GM10266 (cell line): ENCODE measurements around the gene CELSR1.

Experiments
- DNase-seq: peaks from one replicate; pipeline ENCODE4 v3.0.0; 2012; ENCODE audit errors: extremely low spot score
- TF ChIP-seq, protein P1 (sequence below): IDR thresholded peaks from 2 replicates; pipeline ENCODE4 v1.5.1; 2012; ENCODE audit warnings: mild to moderate bottlenecking, low read depth; ENCODE audit not compliant: control insufficient read depth, insufficient read depth; ENCODE audit errors: missing control alignments

Gene CELSR1

DNA sequence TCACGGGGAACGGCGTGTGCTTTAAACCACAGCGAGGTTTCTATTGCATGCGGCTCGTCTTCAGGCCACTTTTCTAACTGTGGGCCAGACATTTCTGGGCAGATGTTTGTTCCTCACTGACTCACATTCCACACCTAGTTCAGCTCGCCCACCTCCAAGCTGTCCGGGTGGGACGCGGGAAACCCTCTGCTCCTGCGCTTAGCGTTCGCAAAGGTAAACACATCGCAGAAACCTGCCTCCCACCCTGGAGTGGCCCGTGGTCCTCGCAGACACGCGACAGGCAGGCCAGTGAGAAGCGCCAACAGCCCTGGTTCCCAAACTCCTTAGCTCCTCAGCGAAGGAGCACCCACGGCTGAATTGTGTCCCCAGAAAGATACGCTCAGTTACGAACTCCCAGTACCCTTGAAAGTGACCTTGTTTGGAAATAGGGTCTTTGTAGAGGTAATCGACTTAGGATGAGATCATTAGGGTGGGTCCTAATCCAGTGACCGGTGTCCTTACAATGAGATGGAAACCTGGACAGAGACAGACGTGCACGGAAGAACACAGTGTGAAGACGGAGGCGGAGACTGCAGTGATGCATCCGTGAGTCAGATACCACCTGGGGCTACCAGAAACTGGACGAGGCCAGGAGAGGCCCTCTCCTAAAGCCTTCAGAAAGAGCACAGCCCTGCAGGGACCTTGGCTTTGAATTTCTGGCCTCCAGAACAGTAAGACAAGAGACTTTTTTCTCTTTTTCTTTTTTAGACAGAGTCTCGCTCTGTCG is 82.7 kb downstream of the CELSR1 start:
- no peak for DNase-seq
- TF ChIP-seq, protein P1, sequence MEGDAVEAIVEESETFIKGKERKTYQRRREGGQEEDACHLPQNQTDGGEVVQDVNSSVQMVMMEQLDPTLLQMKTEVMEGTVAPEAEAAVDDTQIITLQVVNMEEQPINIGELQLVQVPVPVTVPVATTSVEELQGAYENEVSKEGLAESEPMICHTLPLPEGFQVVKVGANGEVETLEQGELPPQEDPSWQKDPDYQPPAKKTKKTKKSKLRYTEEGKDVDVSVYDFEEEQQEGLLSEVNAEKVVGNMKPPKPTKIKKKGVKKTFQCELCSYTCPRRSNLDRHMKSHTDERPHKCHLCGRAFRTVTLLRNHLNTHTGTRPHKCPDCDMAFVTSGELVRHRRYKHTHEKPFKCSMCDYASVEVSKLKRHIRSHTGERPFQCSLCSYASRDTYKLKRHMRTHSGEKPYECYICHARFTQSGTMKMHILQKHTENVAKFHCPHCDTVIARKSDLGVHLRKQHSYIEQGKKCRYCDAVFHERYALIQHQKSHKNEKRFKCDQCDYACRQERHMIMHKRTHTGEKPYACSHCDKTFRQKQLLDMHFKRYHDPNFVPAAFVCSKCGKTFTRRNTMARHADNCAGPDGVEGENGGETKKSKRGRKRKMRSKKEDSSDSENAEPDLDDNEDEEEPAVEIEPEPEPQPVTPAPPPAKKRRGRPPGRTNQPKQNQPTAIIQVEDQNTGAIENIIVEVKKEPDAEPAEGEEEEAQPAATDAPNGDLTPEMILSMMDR: no peak

DNA sequence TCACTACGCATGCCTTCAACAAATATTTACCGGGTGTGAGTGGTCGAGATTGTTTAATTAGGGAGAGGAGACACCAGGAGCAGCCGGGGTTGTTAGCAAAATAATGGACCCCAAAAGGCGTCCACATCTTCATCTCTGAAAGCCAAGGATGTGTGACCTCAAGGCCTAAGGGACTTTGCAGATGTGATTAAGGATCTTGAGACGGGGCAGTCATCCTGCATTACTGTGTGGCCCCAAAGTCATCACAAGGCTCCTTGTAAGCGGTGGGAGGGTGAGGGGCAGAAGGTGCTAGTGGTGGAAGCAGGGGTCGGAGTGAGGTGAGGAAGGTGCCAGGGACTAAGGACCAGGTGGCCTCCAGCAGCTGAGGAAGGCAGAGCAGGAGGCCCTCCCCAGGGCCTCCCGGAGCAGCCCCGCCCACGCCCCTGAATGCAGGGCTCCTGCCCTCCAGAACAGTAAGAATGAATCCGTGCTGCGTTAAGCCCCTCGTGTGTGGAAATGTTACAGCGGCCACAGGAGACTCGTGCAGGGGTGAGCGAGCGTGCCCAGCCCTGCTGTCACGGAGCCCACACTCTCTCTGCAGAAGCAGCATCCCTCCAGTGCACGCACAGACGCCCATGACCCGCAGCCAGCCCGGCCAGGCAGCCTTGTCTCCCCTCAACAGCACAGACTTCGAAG is 83.5 kb downstream of the CELSR1 start:
- TF ChIP-seq, protein P1: no peak
- no peak for DNase-seq

DNA sequence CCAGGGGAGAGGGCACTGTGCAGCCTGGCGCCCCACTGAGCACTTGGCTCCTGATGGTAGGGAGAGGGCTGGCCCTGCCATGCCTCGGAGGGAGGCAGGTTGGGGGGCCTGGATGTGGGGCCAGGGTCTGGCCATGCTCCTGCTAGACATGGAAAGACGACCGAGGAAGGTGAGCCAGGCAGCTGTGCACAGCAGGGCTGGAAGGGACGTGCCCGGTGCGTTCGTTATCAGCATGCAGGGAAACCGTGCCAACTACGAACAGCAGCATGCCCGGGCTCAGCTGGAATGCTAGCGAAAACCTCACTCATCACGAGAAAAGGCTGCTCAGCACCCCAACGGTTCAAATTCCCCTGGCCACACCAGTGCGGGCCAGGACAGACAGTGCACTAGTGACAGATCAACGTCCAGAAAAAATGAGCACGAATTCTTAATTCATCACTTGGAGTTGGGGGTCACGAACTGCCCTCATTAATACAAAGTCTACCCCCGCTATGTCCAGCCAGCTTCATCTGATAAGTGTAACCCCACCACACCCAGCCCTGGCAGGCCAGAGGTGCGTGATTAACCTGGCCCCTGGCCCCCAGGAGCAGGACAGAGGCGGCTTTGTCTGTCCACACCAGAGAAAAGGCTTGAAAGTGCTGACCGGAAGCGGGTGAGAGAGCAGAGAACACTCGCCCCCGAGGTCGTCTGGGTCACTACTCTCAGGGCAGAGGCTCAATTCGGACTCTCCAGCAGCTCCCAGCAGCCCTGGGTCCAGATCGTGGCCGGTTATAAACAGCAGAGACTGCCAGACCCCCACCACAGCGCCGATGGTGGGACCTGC is 84.2 kb downstream of the CELSR1 start:
- no peak for DNase-seq
- TF ChIP-seq, protein P1: no peak

DNA sequence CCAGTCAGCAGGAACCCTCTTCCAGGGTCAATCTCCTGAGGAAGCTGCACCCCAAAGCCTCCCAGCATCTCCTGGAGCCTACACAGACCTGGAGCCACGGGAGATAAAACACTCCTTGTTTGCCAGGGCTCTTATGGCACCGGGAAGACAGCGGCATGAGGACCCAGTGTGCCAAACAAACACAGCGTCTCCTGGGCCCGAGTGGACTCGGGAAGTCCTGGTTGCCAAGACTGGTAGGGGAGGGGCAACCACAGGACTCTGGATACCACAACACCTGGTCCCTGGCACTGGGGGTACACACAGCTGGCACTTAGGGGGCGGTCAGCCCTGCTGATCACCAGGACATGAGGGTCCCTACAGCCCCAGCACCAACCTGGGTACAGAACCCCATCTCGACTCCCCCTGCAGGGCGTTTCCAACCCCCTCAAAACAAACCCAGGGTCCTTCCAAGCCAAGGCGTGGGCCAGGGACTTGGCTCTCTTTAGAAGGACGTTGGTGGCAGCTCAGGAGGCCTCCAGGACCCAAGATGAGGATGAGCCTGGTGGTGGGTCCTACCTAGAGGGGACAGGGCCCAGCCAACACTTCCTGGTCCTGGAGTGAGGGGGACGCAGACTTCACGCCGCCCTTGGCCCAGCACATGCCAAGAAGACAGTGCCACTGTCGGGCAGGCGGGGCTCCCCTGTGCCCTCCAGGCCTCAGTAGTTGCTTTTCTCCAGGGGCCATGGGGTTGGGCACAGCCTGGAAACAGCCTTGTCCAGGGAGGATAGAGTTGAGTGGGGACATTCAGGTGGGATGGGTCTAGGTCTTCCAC is 85.0 kb downstream of the CELSR1 start:
- TF ChIP-seq, protein P1: no peak
- DNase-seq: no peak

DNA sequence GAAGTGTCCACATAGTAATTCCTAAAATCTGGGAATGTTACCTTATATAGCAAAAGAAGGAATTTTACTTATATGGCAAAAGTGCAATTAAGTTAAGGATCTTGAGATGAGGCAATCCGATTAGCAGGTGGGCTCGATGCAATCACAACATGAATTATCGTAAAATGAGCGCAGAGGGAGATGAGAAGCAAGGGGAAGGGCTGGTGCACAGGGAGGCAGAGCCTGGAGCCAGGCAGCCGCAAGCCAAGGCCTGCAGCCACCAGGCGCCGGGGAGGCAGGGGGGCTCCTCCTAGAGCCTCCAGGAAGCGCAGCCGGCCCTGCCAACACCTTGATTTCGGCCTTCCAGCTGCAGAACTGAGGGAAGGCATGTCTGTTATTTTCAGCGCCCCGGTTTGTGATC is 85.7 kb downstream of the CELSR1 start:
- TF ChIP-seq, protein P1: no peak
- DNase-seq: no peak

DNA sequence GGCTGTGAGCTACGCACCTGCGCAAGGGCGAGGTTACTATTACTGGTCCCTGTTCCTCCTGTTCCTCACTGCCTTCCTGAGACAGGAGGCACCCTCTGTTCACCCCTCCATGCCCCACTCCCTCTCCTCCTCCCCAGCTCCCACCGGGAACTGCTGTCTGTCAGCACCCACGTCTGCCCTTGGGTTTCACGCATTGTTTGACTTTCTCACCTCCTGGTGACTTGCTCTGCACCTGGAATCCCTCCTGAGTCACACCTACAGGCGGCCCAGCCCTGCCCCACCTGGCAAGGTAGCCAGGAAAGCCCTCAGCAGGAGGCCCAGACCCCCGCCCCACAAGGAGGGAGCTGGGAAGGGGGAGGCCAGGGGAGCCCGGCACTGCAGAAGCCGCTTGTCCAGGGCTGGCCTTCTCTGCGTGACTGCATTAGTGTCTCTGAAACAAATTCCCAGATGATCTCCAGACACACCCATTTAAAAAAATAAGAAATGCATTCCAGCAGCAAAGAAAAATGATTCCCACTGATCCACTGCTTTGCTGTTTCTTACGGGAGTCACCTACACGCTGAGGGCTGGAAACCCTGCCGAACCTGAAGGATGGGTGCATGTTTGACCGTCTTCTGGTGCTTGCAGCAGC is 86.4 kb downstream of the CELSR1 start:
- DNase-seq: no peak
- TF ChIP-seq, protein P1: no peak
